Mucosa of descending colon (tissue), 3 donors: ENCODE data around the gene BAHCC1. TPM values are rescaled to one million over a fixed set of nuclear protein-coding genes. Genes with fewer than 3 reads are reported as not detected.

ENCODE experiments used
- ATAC-seq: fragments of 200-7000 bp; cut with Tn5 transposase; one replicate; pipeline ENCODE4 v1.9.1; 2020; ENCODE audit warnings: mild to moderate bottlenecking, moderate library complexity
- DNase-seq, 3 donors: peaks; one replicate each; pipeline ENCODE4 v3.0.0-alpha.2; 2020
- H3K36me3 ChIP-seq: fragments of 200-600 bp; one replicate; pipeline ENCODE4 v1.8.0; 2021; ENCODE audit warnings: low read depth, mild to moderate bottlenecking
- H3K4me1 ChIP-seq: fragments of 200-600 bp; one replicate; pipeline ENCODE4 v1.8.0; 2021; ENCODE audit warnings: low read depth, mild to moderate bottlenecking
- H3K4me3 ChIP-seq: fragments of 200-600 bp; one replicate; pipeline ENCODE4 v1.8.0; 2021; ENCODE audit warnings: mild to moderate bottlenecking
- H3K9me3 ChIP-seq: fragments of 200-600 bp; one replicate; pipeline ENCODE4 v1.8.0; 2021; ENCODE audit warnings: mild to moderate bottlenecking
- intact Hi-C, 2 donors: fragments of 100-400 bp; cut with DNase I in 1 of 2; cut with micrococcal nuclease in 1 of 2; formaldehyde crosslinking; loops; one replicate each; pipeline versions ENCODE4 v1.11.0 to v1.11.1; 2022; cut with DNase I, micrococcal nuclease
- total RNA-seq, 3 donors: library from RNA; stranded (reverse); fragmentation: NEBNext Ultra II Directional in 2 of 3; extraction: Animal tissue kit (Norgen Biotek cat#: 25700) in 2 of 3; gene quantifications; one replicate each; pipeline versions ENCODE4 v1.2.1 to v1.2.4, GENCODE V29; 2021 to 2023
- TF ChIP-seq, protein P1 (sequence below): fragments of 200-600 bp; IDR thresholded peaks from one replicate; pipeline ENCODE4 v1.8.0; 2022; ENCODE audit warnings: antibody characterized with exemption, mild to moderate bottlenecking
- donor health status: DM: no; HTN: no; CAD: no; lungs with moderate emphysema.
- donor health status: DM: no; HTN: no; CAD: no.
- donor health status: DM: no; HTN: yes; CAD: no.

Gene BAHCC1
- total RNA-seq, 3 donors from 2014 or later, result 14.0 to 27.4 (median 16.5) TPM

- no peak for ATAC-seq
- DNase-seq, result no peak
- Histone ChIP-seq H3K9me3 (no peaks in the 10 kb centered on the region), H3K4me3 (no peak overlapping the region), H3K4me1 (no peaks in the 10 kb centered on the region), H3K36me3 (no peaks in the 10 kb centered on the region)
- TF ChIP-seq, protein P1, sequence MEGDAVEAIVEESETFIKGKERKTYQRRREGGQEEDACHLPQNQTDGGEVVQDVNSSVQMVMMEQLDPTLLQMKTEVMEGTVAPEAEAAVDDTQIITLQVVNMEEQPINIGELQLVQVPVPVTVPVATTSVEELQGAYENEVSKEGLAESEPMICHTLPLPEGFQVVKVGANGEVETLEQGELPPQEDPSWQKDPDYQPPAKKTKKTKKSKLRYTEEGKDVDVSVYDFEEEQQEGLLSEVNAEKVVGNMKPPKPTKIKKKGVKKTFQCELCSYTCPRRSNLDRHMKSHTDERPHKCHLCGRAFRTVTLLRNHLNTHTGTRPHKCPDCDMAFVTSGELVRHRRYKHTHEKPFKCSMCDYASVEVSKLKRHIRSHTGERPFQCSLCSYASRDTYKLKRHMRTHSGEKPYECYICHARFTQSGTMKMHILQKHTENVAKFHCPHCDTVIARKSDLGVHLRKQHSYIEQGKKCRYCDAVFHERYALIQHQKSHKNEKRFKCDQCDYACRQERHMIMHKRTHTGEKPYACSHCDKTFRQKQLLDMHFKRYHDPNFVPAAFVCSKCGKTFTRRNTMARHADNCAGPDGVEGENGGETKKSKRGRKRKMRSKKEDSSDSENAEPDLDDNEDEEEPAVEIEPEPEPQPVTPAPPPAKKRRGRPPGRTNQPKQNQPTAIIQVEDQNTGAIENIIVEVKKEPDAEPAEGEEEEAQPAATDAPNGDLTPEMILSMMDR, result no peak
- intact Hi-C loops, result loop anchor here in 1 of 2 donors (5.0 kb wide), 1 partner anchor 179 kb away; no protein-coding TSS in a partner anchor
Measured at GRCh38 chr17:81470944-81471817, 75.9 kb downstream of the BAHCC1 start.

GRCh38 chr17:81471818-81472456 is 76.7 kb downstream of the BAHCC1 start:
- intact Hi-C loops, result loop anchor here in 1 of 2 donors (5.0 kb wide), 1 partner anchor 180 kb away; no protein-coding TSS in a partner anchor
- H3K36me3 ChIP-seq, result no peaks in the 10 kb centered on the region
- TF ChIP-seq, protein P1, result no peak
- no peaks in the 10 kb centered on the region for H3K9me3 ChIP-seq
- ATAC-seq, result peak; percentile 63
- no peaks in the 10 kb centered on the region for H3K4me1 ChIP-seq
- DNase-seq, result peak; percentile 58 to 69 (median 60)
- H3K4me3 ChIP-seq, result no peak overlapping the region

DNA sequence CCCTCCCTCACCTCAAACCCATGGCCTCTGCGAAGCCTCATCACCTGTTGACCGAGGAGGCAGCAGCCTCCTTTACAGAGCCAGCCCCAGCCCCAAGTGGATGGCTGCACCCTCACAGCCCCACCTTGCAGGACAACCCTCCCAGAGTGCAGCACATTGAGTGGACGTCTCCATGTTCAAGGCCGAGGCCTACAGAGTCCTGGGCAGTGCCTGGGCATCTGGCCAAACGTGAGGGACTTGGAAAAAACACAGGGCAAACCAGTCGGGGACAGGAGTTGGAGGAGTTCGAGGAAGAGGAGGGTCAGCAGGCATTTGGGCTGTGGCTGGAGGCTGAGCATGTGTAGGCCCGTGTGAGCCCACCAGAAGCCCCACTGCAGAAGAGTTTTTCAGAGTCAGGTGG is 77.8 kb downstream of the BAHCC1 start:
- TF ChIP-seq, protein P1, result no peak
- Histone ChIP-seq H3K36me3 (no peaks in the 10 kb centered on the region), H3K4me3 (no peak overlapping the region), H3K4me1 (no peaks in the 10 kb centered on the region), H3K9me3 (no peaks in the 10 kb centered on the region)
- DNase-seq (no peak), ATAC-seq (no peak)
- intact Hi-C loops, result loop anchor here in 1 of 2 donors (5.0 kb wide), 1 partner anchor 181 kb away; no protein-coding TSS in a partner anchor

DNA sequence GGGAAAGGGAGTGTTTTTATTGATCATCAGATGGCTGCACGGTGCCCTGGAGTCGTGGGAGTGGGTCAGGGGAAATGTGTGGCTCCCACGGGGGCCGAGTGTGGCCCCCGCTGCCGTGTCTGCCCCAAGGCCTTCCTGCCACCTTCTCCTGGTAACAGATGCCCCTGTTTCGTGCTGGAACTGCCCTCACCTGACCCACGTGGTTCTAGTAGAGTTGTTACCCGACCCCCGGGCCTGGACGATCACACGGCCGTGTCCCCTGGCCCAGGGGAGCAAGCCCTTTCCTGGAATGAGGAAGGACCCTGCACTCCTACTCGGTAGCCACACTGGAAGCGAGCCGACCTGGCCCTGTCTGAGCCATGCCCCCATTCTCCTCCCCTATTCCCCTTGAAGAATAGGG is 79.7 kb downstream of the BAHCC1 start:
- Histone ChIP-seq H3K9me3 (no peaks in the 10 kb centered on the region), H3K4me3 (no peak overlapping the region), H3K4me1 (no peaks in the 10 kb centered on the region), H3K36me3 (no peaks in the 10 kb centered on the region)
- DNase-seq, result no peak
- TF ChIP-seq, protein P1, result no peak
- no peak for ATAC-seq
- intact Hi-C loops, result loop anchor here in 1 of 2 donors (5.0 kb wide), 1 partner anchor 183 kb away; no protein-coding TSS in a partner anchor

GRCh38 chr17:81476097-81476496 is 80.8 kb downstream of the BAHCC1 start:
- Histone ChIP-seq H3K4me3 (no peak overlapping the region), H3K9me3 (no peaks in the 10 kb centered on the region), H3K4me1 (no peaks in the 10 kb centered on the region), H3K36me3 (no peaks in the 10 kb centered on the region)
- intact Hi-C loops, result no loop called here
- DNase-seq, result no peak
- ATAC-seq, result no peak
- TF ChIP-seq, protein P1, result no peak
